ENCODE data around the gene TTC21A.

The TTC21A gene

DNA sequence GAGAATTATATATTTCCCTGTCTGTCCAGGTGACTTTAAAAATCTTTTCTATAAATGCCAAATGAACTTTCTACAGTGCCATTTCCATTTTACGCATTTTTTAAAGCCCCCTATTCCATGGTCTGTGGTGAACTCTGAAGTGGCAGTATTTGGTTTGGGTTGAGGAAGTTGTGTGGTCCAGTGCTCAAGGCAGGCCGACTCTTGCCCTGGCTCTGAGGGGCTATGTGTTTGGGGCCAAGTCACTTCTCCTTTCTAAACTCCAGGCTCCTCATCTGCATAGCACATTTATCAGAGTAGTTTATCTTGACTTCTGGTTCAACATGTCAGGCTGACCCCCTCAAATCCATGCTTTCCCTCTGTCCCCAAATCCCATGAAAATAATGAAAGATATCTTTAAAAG lies 14.1 kb downstream of the TTC21A start:
- DNase-seq (ENCODE audit: low read depth), result no peak

DNA sequence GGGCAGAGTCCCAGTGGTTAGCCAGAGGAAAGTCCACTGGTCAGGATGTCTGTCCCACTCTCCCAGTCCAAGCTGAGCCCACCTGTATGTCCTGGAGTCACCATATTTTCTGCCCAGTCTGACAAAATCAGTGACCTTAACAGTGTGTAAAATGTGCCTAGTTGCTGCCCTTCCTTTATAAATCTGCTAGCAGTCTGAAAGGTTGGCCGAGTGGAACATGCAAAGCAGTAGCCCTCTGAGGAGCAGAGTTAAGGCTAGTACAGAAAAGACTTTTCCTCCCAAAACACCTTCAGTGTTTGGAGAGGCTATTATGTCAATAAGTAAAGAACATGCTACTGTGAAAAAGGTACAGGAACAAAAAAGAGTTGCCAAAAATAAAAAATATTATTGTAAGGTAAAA lies 15.3 kb downstream of the TTC21A start:
- no peak for DNase-seq (ENCODE audit: low read depth)

DNA sequence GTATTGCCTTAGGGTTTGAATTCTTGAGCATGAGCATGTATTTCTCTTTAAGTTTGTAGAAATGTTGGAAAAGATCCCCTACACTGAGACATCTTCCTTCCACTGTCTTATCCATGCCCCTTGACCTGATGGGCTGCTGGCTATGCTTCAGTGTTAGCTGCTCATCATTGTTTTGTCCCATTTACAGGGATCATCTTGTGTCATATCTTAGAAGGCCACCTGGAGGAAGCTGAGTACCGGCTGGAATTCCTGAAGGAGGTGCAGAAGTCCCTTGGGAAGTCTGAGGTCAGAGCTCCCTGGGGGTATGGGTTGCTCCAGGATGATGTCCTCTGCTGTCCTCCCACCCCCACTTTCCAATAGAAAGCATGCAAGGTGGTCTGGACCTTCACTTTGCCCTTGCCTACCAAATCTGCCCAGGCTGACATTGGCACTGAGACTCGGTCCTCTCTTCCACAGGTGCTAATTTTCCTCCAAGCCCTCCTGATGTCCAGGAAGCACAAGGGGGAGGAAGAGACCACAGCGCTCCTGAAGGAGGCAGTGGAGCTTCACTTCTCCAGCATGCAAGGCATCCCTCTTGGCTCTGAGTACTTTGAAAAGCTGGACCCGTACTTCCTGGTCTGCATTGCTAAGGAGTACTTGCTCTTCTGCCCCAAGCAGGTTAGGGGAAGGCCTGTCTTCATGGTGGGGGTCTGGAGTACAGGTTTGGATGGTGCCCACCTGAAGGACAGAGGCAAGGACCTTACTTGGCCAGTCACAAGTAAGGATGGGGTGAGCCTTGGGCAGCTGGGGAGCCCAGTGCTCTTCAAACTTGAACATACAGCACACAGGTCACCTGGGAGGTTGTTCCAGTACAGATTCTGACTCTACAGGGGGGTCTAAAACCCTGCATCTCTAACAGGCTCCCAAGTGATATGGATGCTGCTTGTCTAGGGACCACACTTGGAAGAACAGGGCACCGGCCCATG lies 17.7 kb downstream of the TTC21A start:
- no peak for DNase-seq (ENCODE audit: low read depth)

DNA sequence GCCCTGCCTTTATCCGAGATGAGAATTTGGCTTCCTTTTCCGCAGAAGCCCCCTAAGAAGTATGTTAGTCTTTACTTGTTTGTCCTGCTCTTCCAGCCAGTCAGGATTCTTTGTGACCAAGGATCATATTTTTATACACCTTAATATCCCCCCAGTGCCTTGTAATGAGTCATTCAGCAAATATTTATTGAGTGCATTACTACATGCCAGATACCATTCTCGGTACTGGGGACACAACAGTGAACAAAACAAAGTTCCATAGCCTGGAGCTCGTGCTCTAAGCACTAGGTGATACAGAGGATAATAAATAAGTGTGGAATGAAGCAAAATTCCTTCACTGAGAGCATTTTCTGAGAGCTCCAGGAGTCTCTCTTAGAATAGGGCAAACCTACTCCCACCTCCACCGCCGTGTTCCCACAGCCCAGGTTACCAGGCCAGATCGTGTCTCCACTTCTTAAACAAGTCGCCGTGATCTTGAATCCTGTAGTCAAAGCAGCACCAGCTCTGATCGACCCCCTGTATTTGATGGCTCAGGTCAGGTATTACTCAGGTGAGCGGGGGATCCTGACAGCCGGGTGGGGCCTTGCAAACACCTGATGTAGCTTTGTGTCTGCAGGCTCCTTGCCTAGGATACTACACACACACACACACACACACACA lies 18.5 kb downstream of the TTC21A start:
- DNase-seq (ENCODE audit: low read depth), result no peak

DNA sequence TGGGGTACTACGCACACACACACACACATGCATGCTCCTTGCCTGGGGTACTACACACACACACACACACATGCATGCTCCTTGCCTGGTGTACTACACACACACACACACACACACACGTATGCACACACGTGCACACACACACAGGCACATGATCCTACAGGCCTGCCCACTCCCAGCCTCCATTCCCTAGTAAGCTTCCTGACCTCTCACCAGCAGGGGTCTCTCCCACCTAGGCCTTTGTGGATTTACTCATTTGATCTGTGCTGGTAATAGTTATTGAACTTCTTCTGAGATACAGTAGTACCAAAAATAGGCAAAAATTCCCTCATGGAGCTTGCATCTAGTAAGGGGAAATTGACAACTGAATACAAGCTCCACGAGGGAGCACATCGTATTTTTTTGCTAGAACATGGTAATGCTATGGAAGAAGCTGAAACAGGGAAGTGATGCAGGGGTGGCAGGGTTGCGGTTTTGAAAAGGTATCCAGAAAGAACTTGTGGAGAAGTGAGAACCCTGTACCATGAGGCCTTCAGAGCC lies 19.1 kb downstream of the TTC21A start:
- no peak for DNase-seq (ENCODE audit: low read depth)

DNA sequence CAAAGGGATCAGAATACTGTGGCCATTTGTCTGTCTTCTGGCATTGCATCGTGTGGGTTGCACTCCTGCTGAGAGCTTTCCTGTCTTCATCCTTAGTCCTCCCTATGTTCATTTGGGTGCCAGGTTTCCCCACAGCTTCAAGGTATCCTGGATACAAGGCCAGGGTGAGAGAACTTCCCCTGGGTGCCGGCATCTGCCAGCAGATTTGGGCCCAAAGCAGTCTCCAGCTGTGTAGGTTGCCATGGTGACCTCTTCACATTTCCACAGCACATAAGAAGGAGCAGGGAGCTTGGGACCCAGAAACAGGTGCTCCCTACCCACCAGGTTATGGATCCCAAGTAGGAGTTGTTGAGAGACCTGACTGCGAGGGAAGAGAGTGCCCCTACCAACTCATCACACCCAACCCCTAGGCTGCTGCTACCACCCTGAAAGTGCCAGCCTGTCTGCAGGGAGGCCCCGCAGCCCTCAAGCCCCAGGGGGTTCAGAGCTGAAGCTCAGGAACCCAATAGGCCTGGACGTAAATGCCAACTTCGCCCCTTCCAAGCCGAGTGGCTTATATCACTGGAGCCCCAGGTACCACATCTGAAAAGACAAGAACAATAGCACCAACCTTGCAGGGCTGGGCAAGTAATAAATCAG lies 19.9 kb downstream of the TTC21A start:
- no peak for DNase-seq (ENCODE audit: low read depth)

DNA sequence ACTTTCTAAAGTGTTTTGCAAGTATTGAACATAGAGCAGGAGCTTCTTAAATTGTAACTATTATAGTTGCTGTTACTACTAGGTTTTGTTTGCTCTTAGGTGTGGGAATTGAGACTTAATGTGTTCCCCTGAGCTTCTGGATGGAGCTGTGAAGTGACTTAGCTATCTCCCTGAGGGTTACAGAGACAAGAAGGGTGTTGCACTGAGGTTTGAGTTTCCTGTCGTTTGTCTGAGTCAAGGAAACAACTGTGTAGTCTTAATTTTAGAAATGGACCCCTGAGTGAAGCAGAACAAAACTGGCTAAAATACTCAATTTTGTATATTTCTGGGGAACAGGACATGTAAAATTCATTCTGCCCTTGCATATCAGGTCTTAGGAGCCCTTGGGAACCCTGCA lies 20.4 kb downstream of the TTC21A start:
- no peak for DNase-seq (ENCODE audit: low read depth)

DNA sequence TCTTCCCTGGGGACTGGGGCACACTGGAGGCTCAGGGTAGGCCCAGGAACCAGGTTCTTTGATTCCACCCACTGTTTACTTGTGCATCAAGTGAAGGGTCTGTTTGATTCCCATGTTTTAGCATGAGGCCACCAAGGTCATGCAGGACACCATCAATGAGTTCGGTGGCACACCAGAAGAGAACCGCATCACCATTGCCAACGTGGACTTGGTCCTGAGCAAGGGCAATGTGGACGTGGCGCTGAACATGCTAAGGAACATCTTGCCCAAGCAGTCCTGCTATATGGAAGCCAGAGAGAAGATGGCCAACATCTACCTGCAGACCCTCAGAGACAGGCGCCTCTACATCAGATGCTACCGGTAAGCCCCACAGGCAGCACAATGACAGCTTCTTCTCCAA lies 21.5 kb downstream of the TTC21A start:
- DNase-seq (ENCODE audit: low read depth), result no peak

DNA sequence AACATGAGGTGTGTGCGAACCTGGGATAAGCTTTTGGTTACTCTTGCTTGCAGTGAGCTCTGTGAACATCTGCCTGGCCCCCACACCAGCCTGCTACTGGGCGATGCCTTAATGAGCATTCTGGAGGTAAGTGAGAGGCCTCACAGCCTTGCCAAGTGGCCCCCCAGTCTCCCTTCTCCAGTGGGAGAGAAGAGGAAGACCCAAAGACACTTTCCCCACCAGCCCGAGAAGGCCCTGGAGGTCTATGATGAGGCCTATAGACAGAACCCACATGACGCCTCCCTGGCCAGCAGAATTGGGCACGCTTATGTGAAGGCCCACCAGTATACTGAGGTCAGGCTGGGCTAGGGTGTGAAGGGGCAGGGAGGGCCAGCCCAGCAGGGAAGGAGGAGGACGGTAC lies 22.5 kb downstream of the TTC21A start:
- DNase-seq (ENCODE audit: low read depth), result no peak

DNA sequence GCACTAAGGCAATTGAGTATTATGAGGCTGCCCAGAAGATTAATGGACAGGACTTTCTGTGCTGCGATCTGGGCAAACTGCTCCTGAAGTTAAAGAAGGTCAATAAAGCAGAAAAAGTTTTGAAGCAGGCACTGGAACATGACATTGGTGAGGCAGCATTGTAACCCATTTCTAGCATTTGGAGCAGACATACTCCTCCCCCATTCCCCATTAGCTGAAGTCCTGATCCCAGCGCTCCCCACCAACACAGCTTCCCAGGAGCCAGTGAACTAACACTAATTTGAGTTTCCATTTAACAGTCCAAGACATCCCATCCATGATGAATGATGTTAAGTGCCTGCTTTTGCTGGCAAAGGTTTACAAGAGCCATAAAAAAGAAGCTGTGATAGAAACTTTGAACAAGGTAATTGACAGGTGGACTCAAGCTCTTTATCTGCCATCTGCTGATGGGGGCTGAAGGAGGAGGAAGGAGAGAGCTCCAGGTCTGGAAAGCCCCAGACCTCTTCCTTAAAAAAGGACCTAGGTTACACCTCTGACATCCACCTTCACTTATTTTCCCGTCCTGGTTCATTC lies 23.3 kb downstream of the TTC21A start:
- no peak for DNase-seq (ENCODE audit: low read depth)

DNA sequence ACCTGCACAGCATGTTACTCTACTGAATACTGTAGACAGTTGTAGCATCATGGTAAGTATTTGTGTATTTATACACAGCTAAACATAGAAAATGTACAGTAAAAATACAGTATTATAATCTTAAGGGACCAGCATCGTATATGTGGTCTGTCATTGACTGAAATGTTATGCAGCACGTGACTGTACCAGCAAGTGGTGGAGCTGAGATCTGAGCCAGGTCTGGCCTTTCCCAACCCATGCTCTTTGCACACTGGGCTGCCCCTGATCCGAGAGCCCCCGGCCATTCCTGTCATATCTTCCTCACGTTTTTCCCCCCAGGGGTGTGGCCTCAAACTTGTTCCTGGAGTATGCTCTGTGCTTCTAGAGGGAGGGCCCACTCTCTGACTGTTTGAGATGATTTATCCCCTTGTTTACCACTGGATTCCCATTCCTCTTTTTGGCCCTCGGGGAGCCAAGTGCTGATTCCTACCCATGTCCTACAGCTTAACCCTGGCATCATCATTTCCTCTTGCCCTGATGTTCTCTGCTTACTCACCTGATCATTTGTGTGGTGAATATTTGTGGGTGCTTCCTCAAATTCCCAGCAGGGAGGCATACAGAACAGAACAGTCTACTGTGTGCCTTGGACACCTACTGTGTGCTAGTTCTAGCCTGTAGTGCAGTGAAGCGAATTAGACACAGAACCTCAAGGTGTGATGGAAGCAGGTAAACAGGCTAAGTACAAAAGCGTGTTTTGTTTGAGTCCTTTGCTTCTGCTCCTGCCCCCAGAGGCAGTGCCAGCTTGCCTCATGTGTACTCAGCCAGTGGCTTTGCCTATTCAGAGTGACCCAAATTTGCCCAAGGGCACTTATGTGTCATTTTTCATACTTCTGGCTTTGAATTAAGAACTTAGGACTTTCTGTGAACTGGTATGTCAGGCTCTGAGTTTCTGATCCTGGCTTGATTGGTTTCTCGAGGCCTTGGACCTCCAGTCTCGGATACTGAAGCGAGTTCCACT lies 24.9 kb downstream of the TTC21A start:
- no peak for DNase-seq (ENCODE audit: low read depth)

DNA sequence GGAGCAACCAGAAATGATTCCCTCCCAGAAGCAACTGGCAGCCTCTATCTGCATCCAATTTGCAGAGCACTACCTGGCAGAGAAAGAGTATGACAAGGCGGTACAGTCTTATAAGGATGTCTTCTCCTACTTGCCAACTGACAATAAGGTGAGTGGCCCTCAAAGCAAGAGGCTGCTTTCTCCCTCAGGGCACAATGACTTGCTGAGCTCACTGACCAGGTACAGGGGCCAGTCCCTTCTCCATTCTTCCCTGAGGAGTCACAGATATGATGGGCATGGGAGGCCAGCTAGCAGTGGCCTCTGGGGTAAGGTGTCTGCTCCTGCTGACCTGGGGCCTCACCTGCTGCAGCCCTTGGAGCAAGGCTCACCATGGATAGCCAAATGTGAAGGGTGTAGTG lies 25.6 kb downstream of the TTC21A start:
- no peak for DNase-seq (ENCODE audit: low read depth)

DNA sequence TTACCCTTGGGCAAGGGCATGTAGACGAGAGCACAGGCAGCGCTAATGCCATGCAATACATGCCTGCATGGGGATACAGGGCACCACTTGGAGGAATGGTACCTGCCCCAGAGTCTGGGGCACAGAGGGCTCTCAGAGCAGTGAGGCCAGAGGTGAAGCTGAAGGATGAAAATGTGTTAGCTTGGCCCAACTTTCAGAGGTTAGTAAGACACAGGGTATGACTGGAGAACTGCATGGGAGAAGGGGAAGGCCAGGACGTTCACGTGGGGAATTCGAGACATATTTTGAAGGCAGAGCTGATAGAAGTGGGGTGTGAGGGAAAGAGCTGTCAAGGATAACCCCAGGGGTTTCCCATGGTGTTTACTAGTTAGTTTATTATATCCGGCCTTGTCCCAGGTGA lies 26.3 kb downstream of the TTC21A start:
- DNase-seq (ENCODE audit: low read depth), result no peak

DNA sequence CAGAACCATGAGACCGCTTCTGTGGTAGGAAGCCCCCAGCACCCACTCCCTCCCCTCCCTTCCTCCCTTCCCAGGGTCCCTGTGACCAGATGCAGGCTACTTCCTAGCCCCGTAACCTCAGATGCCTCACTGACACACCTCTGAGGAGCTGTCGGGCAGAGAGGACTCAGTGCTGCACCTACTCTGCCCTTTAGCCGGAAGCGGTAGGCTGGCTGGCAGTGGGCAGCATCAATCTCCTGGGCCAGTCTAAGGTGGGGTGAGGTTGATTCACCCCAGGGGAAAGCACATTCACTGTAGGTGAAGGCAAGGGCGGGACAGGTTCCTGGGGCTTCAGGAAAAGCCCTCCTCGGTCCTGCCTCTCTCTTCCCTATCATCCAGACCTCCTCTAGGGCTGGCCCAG lies 26.8 kb downstream of the TTC21A start:
- no peak for DNase-seq (ENCODE audit: low read depth)

DNA sequence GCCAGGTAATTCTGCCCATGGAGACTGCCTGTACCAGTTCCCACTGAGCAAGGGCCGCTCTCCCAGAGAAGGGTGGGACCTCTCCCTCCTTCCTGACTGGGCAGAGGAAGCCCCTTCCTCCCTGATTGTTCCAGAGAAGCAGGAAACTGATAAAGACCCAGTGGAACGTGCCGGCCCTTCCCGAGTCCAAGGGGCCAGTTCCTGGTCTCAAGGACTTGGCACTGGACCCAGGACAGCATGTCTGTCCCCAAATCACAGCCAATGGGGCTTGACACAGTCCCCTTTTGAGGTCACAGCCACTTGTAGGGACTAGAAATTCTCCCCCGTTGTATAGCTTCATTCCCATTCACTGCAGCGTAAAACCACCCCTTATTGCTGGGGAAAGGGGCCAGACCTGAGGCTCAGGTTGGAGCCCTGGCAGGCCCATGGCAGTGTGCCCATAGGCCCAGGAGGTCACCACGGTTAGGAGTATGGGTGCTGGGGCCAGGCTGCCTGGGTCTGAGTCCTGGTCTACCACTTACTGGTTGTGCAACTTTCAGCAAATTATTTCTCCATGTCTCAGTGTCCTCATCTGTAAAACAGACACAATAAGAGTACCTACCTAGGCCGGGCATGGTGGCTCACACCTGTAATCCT lies 27.8 kb downstream of the TTC21A start:
- DNase-seq (ENCODE audit: low read depth), result no peak

DNA sequence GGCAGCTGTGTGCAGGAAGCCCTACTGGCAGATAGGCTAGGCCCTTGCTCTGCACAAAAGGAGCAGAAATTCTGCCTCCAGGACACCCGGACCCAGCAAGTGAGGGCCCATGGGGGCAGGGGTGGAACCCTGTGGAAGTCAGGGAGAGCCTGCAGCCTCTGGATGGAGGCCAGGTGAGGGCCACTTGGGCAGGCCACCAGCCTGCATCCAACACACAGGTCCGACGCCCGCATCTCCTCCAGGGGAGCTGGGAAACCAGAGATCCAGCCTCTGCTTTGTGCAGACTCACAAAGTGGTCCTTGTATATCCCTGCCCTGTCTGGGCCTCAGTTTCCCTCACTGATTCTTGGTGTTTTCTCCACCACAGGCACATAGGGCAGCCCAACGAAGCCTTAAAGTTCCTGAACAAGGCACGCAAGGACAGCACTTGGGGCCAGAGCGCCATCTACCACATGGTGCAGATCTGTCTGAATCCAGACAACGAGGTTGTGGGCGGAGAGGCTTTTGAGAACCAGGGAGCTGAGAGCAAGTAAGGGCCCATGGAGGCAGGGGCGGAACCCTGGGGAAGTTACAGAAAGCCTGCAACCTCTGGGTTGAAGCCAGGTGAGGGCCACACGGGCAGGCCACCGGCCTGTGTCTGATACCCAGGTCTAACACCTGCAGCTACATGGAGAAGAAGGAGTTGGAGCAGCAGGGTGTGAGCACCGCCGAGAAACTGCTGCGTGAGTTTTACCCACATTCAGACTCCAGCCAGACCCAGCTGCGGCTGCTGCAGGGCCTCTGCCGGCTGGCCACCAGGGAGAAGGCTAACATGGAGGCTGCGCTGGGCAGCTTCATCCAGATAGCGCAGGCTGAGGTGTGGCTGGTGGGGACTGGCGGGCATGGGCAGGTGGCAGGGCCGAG lies 29.3 kb downstream of the TTC21A start:
- DNase-seq (ENCODE audit: low read depth), result no peak

DNA sequence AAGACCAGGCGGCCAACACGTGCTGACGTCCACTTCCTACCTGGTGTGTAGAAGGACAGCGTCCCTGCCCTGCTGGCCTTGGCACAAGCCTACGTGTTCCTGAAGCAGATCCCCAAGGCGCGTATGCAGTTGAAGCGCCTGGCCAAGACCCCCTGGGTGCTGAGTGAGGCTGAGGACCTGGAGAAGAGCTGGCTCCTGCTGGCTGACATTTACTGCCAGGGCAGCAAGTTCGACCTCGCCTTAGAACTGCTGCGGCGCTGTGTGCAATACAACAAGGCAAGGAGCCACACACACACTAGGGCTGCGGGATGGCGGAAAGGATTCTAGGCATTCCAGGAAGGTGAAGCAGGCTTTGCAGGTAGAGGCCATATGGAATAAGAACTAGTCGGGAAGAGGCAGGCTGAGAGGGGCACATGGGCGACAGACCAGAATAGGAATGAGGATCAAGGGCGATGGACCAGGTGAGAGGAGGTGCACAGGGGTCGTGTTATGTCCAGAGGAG lies 30.0 kb downstream of the TTC21A start:
- no peak for DNase-seq (ENCODE audit: low read depth)

DNA sequence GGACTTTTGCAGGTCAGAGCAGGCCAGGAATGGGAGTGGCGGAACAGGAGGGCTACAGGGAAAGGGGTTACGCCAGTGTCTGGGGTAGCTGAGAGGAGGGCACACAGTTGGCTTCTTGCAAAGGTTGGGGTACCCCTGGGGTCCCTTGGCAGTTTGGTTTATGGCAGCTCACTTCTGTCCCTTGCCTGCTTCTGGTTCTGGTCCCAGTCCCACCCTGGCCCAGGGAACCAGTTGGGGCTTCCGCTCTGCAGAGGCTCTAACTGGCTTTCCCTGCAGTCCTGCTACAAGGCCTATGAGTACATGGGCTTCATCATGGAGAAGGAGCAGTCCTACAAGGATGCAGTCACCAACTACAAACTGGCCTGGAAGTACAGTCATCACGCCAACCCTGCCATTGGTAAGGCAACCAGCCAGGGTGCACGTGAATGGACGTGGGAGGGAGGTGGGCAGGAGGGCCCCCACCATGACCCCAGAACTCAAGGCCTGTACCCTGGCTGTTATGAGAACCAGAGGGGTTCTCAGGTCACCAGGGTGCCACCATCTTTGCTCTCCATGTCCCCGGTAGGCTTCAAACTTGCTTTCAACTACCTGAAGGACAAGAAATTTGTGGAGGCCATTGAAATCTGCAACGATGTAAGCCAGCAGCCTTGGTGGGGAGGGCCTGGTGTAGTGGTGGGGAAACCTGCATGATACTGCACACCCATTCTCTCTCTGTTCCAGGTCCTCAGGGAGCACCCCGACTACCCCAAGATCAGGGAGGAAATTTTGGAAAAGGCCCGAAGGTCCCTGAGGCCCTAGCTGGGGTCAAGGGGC lies 30.7 kb downstream of the TTC21A start:
- DNase-seq (ENCODE audit: low read depth), result no peak

Data from CMK (cell line).